GM18868 (cell line): Measurements from ENCODE around the gene QSOX1.
"Not testable (repeated sequence)": the region's sequence is repeated elsewhere in the genome, so short reads cannot be mapped to it uniquely, and the experiment has no call there.

ENCODE experiments used
- ATAC-seq: cut with Tn5 transposase; IDR thresholded peaks from one replicate; pipeline ENCODE4 v1.9.1; 2021; ENCODE audit warnings: mild to moderate bottlenecking, moderate library complexity; ENCODE audit not compliant: unreplicated experiment

QSOX1 gene

GRCh38 chr1:180154325-180155181, at the start of gene QSOX1:
Gene QSOX1, plus strand, starts transcription at chr1:180154869. Its CDS starts 39 bp downstream, at chr1:180154908.
- peak; percentile 90 for ATAC-seq

GRCh38 chr1:180112091-180112490, 42.6 kb upstream of the QSOX1 start:
- no peak for ATAC-seq

- ATAC-seq: no peak
Measured at GRCh38 chr1:180112984-180113647, 41.6 kb upstream of the QSOX1 start.

GRCh38 chr1:180114396-180114945, 40.2 kb upstream of the QSOX1 start:
- no peak for ATAC-seq

- ATAC-seq: no peak
Measured at GRCh38 chr1:180116964-180117763, 37.5 kb upstream of the QSOX1 start.

GRCh38 chr1:180117764-180118116, 36.9 kb upstream of the QSOX1 start:
- ATAC-seq: no peak

- no peak for ATAC-seq
Measured at GRCh38 chr1:180119837-180120236, 34.8 kb upstream of the QSOX1 start.

- no peak for ATAC-seq
Measured at GRCh38 chr1:180123463-180123936, 31.2 kb upstream of the QSOX1 start.

GRCh38 chr1:180130651-180131050, 24.0 kb upstream of the QSOX1 start:
- no peak for ATAC-seq

- no peak for ATAC-seq
Measured at GRCh38 chr1:180131510-180131909, 23.2 kb upstream of the QSOX1 start.

- ATAC-seq: no peak
Measured at GRCh38 chr1:180133193-180133592, 21.5 kb upstream of the QSOX1 start.

GRCh38 chr1:180133688-180134087, 21.0 kb upstream of the QSOX1 start:
- not testable (repeated sequence) for ATAC-seq

GRCh38 chr1:180135535-180135934, 19.1 kb upstream of the QSOX1 start:
- no peak for ATAC-seq

GRCh38 chr1:180136331-180136967, 18.2 kb upstream of the QSOX1 start:
- ATAC-seq: no peak

GRCh38 chr1:180136968-180137356, 17.7 kb upstream of the QSOX1 start:
- ATAC-seq: no peak

- no peak for ATAC-seq
Measured at GRCh38 chr1:180137776-180138175, 16.9 kb upstream of the QSOX1 start.

GRCh38 chr1:180141381-180141934, 13.2 kb upstream of the QSOX1 start:
- ATAC-seq: no peak

GRCh38 chr1:180143359-180143758, 11.3 kb upstream of the QSOX1 start:
- no peak for ATAC-seq

GRCh38 chr1:180144659-180145357, 9.9 kb upstream of the QSOX1 start:
- ATAC-seq: no peak

- ATAC-seq: no peak
Measured at GRCh38 chr1:180145446-180145845, 9.2 kb upstream of the QSOX1 start.
